Mucosa of descending colon (tissue), 3 donors: ENCODE results near the gene MAP7. TPM values are rescaled to one million over a fixed set of nuclear protein-coding genes. Genes with fewer than 3 reads are reported as not detected.
A peak's percentile ranks its signal among the peaks of the same experiment; 100 is the strongest.
"Not testable (repeated sequence)": the region's sequence is repeated elsewhere in the genome, so short reads cannot be mapped to it uniquely, and the experiment has no call there.

Experiments used
- ATAC-seq: fragments of 200-7000 bp; cut with Tn5 transposase; one replicate; pipeline ENCODE4 v1.9.1; 2020; ENCODE audit warnings: mild to moderate bottlenecking, moderate library complexity
- DNase-seq, 3 donors: peaks; one replicate each; pipeline ENCODE4 v3.0.0-alpha.2; 2020
- H3K36me3 ChIP-seq: fragments of 200-600 bp; one replicate; pipeline ENCODE4 v1.8.0; 2021; ENCODE audit warnings: low read depth, mild to moderate bottlenecking
- H3K4me1 ChIP-seq: fragments of 200-600 bp; one replicate; pipeline ENCODE4 v1.8.0; 2021; ENCODE audit warnings: low read depth, mild to moderate bottlenecking
- H3K4me3 ChIP-seq: fragments of 200-600 bp; one replicate; pipeline ENCODE4 v1.8.0; 2021; ENCODE audit warnings: mild to moderate bottlenecking
- H3K9me3 ChIP-seq: fragments of 200-600 bp; one replicate; pipeline ENCODE4 v1.8.0; 2021; ENCODE audit warnings: mild to moderate bottlenecking
- CTCF ChIP-seq: fragments of 200-600 bp; IDR thresholded peaks from one replicate; pipeline ENCODE4 v1.8.0; 2022; ENCODE audit warnings: antibody characterized with exemption, mild to moderate bottlenecking
- intact Hi-C, 2 donors: fragments of 100-400 bp; cut with DNase I in 1 of 2; cut with micrococcal nuclease in 1 of 2; formaldehyde crosslinking; loops; one replicate each; pipeline versions ENCODE4 v1.11.0 to v1.11.1; 2022; cut with DNase I, micrococcal nuclease
- total RNA-seq, 3 donors: library from RNA; stranded (reverse); fragmentation: NEBNext Ultra II Directional in 2 of 3; extraction: Animal tissue kit (Norgen Biotek cat#: 25700) in 2 of 3; gene quantifications; one replicate each; pipeline versions ENCODE4 v1.2.1 to v1.2.4, GENCODE V29; 2021 to 2023
- donor health status: DM: no; HTN: no; CAD: no; lungs with moderate emphysema.
- donor health status: DM: no; HTN: no; CAD: no.
- donor health status: DM: no; HTN: yes; CAD: no.

The MAP7 gene
- total RNA-seq, 3 donors from 2014 or later: 28.4 to 80.5 (median 68.6) TPM

- H3K4me1 ChIP-seq: no peaks in the 10 kb centered on the region
- no peak for DNase-seq
- ATAC-seq: no peak
- intact Hi-C loops: no loop called here
- H3K36me3 ChIP-seq: no peaks in the 10 kb centered on the region
- TF ChIP-seq CTCF: no peak
- H3K9me3 ChIP-seq: no peaks in the 10 kb centered on the region
- no peak overlapping the region for H3K4me3 ChIP-seq
Measured at GRCh38 chr6:136396908-136397307, 153.3 kb downstream of the MAP7 start.

- H3K9me3 ChIP-seq, intact Hi-C loops, H3K4me3 ChIP-seq, H3K4me1 ChIP-seq, H3K36me3 ChIP-seq, DNase-seq, ATAC-seq: not testable (repeated sequence)
Measured at GRCh38 chr6:136390959-136391358, 159.3 kb downstream of the MAP7 start.

- ATAC-seq: no peak
- Histone ChIP-seq H3K9me3 (no peaks in the 10 kb centered on the region), H3K4me3 (no peak overlapping the region), H3K36me3 (no peaks in the 10 kb centered on the region), H3K4me1 (no peaks in the 10 kb centered on the region)
- no peak for DNase-seq
- intact Hi-C loops: no loop called here
- TF ChIP-seq CTCF: no peak
Measured at GRCh38 chr6:136387316-136387715, 162.9 kb downstream of the MAP7 start.

- intact Hi-C loops: no loop called here
- no peak for ATAC-seq
- no peaks in the 10 kb centered on the region for H3K9me3 ChIP-seq
Measured at GRCh38 chr6:136383268-136383937, 166.8 kb downstream of the MAP7 start.

GRCh38 chr6:136382676-136383252 is 167.5 kb downstream of the MAP7 start:
- Histone ChIP-seq H3K4me1 (no peaks in the 10 kb centered on the region), H3K36me3 (no peaks in the 10 kb centered on the region), H3K9me3 (no peaks in the 10 kb centered on the region), H3K4me3 (no peak overlapping the region)
- intact Hi-C loops: no loop called here
- DNase-seq (no peak), ATAC-seq (no peak)
- TF ChIP-seq CTCF: no peak

More at GRCh38 chr6:136383268-136383937, 166.8 kb downstream of the MAP7 start:
- TF ChIP-seq CTCF: no peak
- no peak for DNase-seq
- H3K4me3 ChIP-seq: no peak overlapping the region
- no peaks in the 10 kb centered on the region for H3K36me3 ChIP-seq
- no peaks in the 10 kb centered on the region for H3K4me1 ChIP-seq

GRCh38 chr6:136378888-136379287 is 171.3 kb downstream of the MAP7 start:
- ATAC-seq: peak; percentile 50
- TF ChIP-seq CTCF: no peak
- peak in 1 of 3 donors; percentile 26 for DNase-seq
- no peaks in the 10 kb centered on the region for H3K9me3 ChIP-seq
- intact Hi-C loops: loop anchor here in 1 of 2 donors (10.0 kb wide), 1 partner anchor 166 kb away; no protein-coding TSS in a partner anchor
- H3K4me3 ChIP-seq: no peak overlapping the region
- no peaks in the 10 kb centered on the region for H3K36me3 ChIP-seq
- H3K4me1 ChIP-seq: no peaks in the 10 kb centered on the region

- not testable (repeated sequence) for H3K36me3 ChIP-seq, ATAC-seq, H3K9me3 ChIP-seq, H3K4me1 ChIP-seq, H3K4me3 ChIP-seq, DNase-seq
- intact Hi-C loops: loop anchor here in 1 of 2 donors (10.0 kb wide), 1 partner anchor 169 kb away; no protein-coding TSS in a partner anchor
Measured at GRCh38 chr6:136375836-136376235, 174.4 kb downstream of the MAP7 start.
